Endothelial cell of hepatic sinusoid (primary cell): Measurements from ENCODE around the gene AOX1.
"Not testable (repeated sequence)": the region's sequence is repeated elsewhere in the genome, so short reads cannot be mapped to it uniquely, and the experiment has no call there.

Source experiments
- in situ Hi-C: cut with HindIII; loops from 2 replicates; pipeline ENCODE4 v1.10.0; 2017; ENCODE audit warnings: low sequenced_read_pairs

The AOX1 gene

DNA sequence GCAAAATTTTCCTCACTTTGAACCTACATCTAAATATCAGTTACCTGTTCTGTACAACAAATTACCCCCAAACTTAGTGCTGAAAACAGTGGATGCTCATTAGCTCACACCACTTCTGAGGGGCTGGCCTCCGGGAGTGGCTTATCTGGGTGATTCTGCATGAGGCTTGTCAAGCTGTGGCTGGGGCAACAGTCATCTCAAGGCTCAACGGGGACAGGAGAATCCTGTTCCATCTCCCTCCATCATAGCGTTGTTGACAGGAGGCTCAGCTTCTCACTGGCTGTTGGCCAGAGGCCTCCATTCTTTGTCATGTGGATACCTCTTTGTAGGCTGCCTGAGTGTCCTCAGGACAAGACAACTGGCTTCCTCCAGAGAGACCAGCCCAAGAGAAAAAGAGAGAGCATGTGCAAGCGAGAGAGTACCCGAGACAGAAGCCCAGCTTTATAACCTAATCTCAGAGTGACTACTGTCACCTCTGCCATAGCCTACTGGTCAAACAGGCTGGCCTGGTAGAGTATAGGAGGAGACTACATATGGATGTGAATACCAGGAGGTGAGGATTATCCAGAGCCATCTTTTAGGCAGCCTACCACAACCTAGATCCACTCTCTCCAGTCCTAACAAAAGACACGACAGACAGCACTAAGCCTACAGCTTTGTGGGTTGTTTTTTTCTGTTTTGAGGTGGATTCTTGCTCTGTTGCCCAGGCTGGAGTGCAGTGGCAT lies 79.1 kb downstream of the AOX1 start:
- in situ Hi-C loops: no loop called here

- in situ Hi-C loops: no loop called here
Measured at GRCh38 chr2:200665626-200666453, 80.0 kb downstream of the AOX1 start.

- in situ Hi-C loops: no loop called here
Measured at GRCh38 chr2:200667413-200667812, 81.6 kb downstream of the AOX1 start.

DNA sequence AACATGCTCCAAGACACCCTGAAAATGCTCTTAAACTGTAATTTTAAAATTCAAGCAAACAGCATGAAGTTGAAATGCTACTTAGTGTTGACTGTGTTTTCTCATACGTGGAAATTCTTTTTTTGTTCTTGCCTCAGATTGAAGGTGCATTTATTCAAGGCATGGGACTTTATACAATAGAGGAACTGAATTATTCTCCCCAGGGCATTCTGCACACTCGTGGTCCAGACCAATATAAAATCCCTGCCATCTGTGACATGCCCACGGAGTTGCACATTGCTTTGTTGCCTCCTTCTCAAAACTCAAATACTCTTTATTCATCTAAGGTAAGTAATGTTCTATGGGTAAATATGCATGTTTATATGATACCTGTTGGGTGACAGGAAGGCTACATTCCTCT lies 82.7 kb downstream of the AOX1 start:
- in situ Hi-C loops: no loop called here

DNA sequence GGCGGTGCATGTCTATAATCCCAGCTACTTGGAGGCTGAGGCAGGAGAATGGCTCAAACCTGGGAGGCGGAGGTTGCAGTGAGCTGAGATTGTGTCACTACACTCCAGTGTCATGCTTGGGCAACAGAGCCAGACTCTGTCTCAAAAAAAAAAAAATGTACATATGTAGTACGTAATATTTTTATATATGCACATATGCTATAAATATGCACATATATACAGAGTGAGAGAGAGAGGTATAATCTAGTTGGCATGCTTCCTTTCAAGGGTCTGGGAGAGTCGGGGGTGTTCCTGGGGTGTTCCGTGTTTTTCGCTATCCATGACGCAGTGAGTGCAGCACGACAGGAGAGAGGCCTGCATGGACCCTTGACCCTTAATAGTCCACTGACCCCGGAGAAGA lies 83.5 kb downstream of the AOX1 start:
- in situ Hi-C loops: no loop called here

- in situ Hi-C loops: no loop called here
Measured at GRCh38 chr2:200670313-200670712, 84.5 kb downstream of the AOX1 start.

- in situ Hi-C loops: no loop called here
Measured at GRCh38 chr2:200670751-200671150, 84.9 kb downstream of the AOX1 start.

- in situ Hi-C loops: no loop called here
Measured at GRCh38 chr2:200673191-200673590, 87.4 kb downstream of the AOX1 start.

DNA sequence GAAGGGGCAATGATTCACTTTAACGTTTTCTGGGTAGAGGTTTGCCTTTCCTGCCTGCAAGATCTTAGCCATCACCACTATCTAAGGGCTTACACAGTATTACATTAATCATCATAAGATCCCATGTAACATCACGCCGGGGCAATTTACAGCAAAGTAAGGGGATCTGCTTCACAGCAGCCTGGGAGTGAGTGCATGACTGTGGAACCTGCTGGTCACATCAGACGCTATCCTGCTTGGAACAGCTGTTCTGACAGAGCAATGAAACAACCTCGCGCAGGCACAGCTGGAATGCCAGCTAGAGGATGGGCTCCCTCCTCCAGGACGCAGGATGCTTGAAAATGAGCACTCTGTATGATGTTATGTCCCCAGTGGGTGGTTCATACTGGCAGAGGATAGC lies 89.0 kb downstream of the AOX1 start:
- in situ Hi-C loops: no loop called here

DNA sequence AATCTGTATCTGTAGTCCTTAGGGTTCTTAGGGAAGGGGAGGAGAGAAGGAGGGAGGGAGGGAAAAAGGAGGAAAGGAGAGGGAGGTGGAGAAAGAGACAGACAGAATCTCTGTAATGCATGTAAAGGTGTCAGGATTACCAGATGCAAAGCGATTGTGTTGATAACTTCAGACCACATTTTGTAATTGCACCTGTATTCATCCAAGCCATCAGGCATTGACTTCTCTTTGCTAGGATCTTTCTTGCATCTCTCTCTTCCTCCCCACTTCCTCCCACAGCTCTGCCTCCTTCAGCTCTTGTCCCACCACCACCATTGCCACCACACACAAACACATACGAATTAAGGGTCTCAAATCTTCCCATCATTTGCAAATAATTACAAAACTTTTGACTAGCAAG lies 91.4 kb downstream of the AOX1 start:
- in situ Hi-C loops: no loop called here

DNA sequence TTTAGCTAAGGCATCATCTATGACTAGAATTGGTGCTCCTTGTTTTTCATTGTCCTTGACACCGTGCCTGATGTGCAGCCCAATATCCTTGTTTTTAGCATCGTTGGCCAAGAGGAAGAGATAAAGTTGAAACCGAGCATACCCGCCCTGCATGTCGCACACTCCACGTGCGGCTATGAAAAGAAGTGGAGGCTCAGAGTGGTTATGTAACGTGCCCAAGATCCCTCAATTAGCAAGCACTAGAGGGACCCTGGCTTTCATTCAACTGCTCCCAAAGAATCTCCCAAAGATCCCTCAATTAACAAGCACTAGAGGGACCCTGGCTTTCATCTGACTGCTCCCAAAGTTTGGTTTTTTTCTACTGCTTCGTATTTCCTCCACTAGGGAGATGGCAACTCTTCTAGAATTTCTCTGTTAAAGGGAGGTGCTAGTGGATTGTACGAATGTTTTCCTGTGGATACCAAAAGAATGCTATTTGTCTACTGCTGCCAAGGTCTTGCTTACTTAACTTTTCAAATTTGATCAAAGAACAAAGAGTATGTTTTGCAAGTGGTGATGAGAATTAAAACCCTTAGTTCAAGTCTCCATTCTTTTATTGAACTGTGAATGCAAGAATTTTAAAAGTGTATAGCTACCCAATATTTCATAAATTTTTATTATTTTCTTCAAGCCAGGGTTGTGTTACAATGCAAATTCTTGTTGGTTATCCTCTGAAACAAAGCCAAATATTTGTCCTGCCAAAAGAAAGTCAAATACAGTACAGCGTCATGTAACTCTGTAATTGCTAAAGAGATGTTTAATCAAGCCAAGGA lies 92.1 kb downstream of the AOX1 start:
- in situ Hi-C loops: no loop called here

DNA sequence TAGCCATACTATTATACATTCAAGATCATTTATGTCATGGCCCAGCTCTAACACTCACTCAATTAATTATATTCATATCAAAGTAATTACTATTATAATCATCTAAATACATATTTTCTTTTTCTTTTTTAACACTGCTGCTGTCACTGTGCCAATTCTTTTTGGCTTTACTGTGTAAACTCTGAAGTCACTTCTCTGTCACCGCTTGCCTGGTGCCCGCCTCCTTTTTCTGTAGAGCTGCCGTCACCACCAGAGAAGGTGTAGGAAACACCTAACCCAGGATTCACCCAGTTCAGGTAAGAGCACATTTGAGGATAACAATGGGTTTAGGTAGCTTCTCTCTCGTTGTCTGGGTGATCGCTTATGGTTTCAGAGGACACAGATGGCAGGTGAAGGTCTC lies 93.3 kb downstream of the AOX1 start:
- in situ Hi-C loops: no loop called here

GRCh38 chr2:200679535-200679934 lies 93.7 kb downstream of the AOX1 start:
- in situ Hi-C loops: no loop called here

GRCh38 chr2:200681697-200682096 lies 95.9 kb downstream of the AOX1 start:
- in situ Hi-C loops: no loop called here

DNA sequence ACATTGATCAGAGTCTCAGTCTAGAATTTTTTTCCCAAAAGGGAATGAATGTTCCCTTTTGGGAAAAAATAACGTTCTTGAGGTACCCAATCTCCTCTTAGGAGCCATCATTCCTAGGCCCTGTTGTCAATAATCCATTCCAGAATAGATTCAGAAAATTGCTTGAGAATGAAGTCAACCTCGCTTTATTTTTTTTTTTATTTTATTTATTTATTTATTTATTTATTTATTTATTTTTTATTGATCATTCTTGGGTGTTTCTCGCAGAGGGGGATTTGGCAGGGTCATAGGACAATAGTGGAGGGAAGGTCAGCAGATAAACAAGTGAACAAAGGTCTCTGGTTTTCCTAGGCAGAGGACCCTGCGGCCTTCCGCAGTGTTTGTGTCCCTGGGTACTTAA lies 96.6 kb downstream of the AOX1 start:
- in situ Hi-C loops: not testable (repeated sequence)

GRCh38 chr2:200687922-200688920 lies 102.4 kb downstream of the AOX1 start:
- in situ Hi-C loops: no loop called here

DNA sequence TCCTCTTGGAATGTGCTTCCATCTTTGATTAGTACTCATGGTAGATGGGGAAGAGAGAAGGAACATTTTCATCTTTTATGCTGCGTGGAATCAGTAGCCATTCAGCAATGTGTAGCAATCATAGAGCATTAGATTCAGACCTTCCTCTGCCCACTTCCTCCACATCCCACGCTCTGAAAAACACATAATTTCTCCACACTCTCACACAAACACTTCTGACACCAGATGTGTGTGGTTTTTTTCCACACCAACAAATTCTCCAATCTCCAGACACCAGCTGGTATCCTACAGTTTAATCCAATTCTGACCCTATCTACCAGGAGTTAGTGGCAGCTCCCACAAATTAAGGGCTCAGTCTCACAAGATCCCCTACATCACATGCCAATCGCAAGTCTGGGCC lies 103.3 kb downstream of the AOX1 start:
- in situ Hi-C loops: no loop called here

- in situ Hi-C loops: no loop called here
Measured at GRCh38 chr2:200693836-200694470, 108.1 kb downstream of the AOX1 start.

- in situ Hi-C loops: no loop called here
Measured at GRCh38 chr2:200695191-200695590, 109.4 kb downstream of the AOX1 start.

DNA sequence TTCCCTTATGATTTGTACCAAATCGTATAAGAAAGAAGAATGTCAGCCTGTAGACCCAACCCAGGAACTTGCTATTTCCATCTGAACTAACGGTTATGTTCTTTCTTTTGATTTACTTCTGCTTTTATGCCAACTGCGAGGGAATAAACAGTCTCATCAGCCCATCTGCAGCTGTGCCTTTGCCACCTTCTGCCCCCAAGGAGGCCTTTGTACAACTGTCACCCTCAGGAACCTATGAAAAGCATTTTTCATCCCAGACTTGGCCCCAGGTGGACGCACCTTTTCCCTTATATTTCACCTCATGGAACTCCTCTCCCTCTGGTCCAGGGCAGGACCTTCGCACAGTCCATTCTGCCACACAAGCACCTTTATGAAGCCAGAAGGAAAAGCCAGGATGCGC lies 109.8 kb downstream of the AOX1 start:
- in situ Hi-C loops: no loop called here
